ENCODE data around the gene DNAJC21.
"Not testable (repeated sequence)": the region's sequence is repeated elsewhere in the genome, so short reads cannot be mapped to it uniquely, and the experiment has no call there.

Gene DNAJC21

DNA sequence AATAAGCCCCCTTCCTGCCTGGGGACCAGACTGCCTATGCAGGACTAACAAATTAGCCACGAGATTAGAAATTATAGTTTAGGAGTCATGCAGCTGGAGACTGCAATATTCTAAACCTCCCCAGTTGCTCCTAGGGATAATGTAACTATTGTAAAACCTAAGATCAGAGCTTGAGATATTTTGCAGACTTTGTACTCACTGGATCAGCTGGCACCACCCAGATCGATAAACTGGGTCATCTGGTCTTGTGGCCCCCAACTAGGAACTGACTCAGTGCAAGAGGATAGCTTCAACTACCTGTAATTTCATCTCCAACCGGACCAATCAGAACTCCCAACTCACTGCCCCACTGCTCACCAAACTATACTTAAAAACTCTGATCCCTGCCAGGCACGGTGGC, 38.2 kb downstream of the DNAJC21 start:
- TF ChIP-seq, protein P1, sequence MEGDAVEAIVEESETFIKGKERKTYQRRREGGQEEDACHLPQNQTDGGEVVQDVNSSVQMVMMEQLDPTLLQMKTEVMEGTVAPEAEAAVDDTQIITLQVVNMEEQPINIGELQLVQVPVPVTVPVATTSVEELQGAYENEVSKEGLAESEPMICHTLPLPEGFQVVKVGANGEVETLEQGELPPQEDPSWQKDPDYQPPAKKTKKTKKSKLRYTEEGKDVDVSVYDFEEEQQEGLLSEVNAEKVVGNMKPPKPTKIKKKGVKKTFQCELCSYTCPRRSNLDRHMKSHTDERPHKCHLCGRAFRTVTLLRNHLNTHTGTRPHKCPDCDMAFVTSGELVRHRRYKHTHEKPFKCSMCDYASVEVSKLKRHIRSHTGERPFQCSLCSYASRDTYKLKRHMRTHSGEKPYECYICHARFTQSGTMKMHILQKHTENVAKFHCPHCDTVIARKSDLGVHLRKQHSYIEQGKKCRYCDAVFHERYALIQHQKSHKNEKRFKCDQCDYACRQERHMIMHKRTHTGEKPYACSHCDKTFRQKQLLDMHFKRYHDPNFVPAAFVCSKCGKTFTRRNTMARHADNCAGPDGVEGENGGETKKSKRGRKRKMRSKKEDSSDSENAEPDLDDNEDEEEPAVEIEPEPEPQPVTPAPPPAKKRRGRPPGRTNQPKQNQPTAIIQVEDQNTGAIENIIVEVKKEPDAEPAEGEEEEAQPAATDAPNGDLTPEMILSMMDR (IDR thresholded peaks at IDR 0.05), result no peak
- Histone ChIP-seq H3K4me1 (ENCODE audit: control insufficient read depth in 1 of 2, insufficient read depth in 1 of 2, low read depth in 1 of 2, low read length in 1 of 2) (no peaks in the 10 kb centered on the region), H3K27ac (no peak overlapping the region), H3K36me3 (no peaks in the 10 kb centered on the region), H3K4me3 (ENCODE audit: low read depth in 1 of 2, low read length in 1 of 2) (no peak overlapping the region), H3K27me3 (no peaks in the 10 kb centered on the region), H3K9me3 (no peaks in the 10 kb centered on the region)

DNA sequence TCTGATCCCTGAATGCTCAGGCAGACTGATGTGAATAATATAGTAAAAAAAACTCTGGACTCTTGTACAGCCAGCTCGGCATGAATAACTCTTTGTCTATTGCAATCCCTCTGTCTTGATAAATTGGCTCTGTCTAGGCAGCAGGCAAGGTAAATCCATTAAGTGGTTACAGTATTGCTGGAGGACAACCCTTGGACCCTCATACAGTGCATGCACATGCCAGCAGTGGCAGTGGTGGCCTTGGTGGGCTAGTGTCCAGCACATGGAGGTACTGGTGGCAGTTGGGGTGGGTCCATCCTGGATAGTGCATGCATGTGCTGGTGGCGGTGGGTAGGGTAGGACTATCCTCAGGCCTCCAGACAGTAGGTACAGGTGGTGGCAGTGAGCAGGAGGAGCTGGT, 38.9 kb downstream of the DNAJC21 start:
- TF ChIP-seq, protein P1 (IDR thresholded peaks at IDR 0.05), result no peak
- H3K4me1 ChIP-seq (ENCODE audit: control insufficient read depth in 1 of 2, insufficient read depth in 1 of 2, low read depth in 1 of 2, low read length in 1 of 2), result no peaks in the 10 kb centered on the region
- no peaks in the 10 kb centered on the region for H3K36me3 ChIP-seq
- H3K27ac ChIP-seq, result no peak overlapping the region
- no peaks in the 10 kb centered on the region for H3K27me3 ChIP-seq
- no peak overlapping the region for H3K4me3 ChIP-seq (ENCODE audit: low read depth in 1 of 2, low read length in 1 of 2)
- H3K9me3 ChIP-seq, result no peaks in the 10 kb centered on the region

DNA sequence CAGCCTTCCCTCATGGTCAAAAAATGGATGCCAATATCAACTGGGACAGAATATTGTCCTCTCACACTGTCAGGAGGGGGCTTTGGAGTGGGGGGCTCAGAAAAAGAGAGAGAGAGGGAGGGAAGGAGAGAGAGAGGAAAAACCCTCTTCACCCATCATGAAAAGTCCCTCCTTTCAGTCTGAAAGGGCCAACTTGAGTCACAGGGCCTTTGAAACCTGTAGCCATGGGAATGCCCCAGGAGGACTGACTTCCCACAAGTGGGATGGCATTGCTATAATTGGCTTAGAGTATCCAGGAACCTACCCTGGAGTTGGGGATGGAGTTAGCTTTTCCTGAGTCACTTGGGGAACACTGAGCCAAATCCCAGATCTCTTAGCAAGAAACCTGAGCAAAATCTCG, 41.2 kb downstream of the DNAJC21 start:
- TF ChIP-seq, protein P1 (IDR thresholded peaks at IDR 0.05), result no peak
- Histone ChIP-seq H3K4me3 (ENCODE audit: low read depth in 1 of 2, low read length in 1 of 2) (no peak overlapping the region), H3K27me3 (no peaks in the 10 kb centered on the region), H3K4me1 (ENCODE audit: control insufficient read depth in 1 of 2, insufficient read depth in 1 of 2, low read depth in 1 of 2, low read length in 1 of 2) (no peaks in the 10 kb centered on the region), H3K27ac (no peak overlapping the region), H3K36me3 (no peaks in the 10 kb centered on the region), H3K9me3 (no peaks in the 10 kb centered on the region)

DNA sequence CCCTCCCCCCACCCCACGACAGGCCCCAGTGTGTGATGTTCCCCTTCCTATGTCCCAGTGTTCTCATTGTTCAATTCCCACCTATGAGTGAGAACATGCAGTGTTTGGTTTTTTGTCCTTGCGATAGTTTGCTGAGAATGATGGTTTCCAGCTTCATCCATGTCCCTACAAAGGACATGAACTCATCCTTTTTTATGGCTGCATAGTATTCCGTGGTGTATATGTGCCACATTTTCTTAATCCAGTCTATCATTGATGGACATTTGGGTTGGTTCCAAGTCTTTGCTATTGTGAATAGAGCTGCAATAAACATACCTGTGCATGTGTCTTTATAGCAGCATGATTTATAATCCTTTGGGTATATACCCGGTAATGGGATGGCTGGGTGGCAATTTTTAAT, 42.3 kb downstream of the DNAJC21 start:
- not testable (repeated sequence) for H3K27me3 ChIP-seq; H3K4me1 ChIP-seq (ENCODE audit: control insufficient read depth in 1 of 2, insufficient read depth in 1 of 2, low read depth in 1 of 2, low read length in 1 of 2); H3K9me3 ChIP-seq; H3K36me3 ChIP-seq; H3K27ac ChIP-seq; H3K4me3 ChIP-seq (ENCODE audit: low read depth in 1 of 2, low read length in 1 of 2)

DNA sequence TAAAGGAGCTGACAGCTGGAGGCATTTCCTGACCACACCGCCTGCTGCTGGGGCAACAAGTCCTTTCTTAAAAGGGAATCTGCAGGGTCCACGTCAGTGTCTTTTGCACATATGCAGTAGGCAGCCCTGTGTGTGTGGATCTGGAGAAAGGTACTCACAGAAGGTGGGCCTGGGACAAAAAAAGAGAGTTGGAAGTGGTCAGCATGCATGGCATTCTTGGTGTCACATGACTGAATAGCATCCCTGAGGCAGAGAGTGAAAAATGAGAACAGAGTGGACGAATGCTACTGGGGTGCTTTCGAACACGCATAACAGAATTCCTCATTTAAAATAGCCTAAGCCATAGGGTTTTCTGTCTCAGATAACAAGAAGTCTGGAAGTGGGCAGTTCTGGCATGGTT, 47.0 kb downstream of the DNAJC21 start:
- no peak overlapping the region for H3K27ac ChIP-seq
- H3K4me1 ChIP-seq (ENCODE audit: control insufficient read depth in 1 of 2, insufficient read depth in 1 of 2, low read depth in 1 of 2, low read length in 1 of 2), result no peaks in the 10 kb centered on the region
- H3K27me3 ChIP-seq, result no peaks in the 10 kb centered on the region
- no peaks in the 10 kb centered on the region for H3K9me3 ChIP-seq
- no peak overlapping the region for H3K4me3 ChIP-seq (ENCODE audit: low read depth in 1 of 2, low read length in 1 of 2)
- TF ChIP-seq, protein P1 (IDR thresholded peaks at IDR 0.05), result no peak
- H3K36me3 ChIP-seq, result no peaks in the 10 kb centered on the region

DNA sequence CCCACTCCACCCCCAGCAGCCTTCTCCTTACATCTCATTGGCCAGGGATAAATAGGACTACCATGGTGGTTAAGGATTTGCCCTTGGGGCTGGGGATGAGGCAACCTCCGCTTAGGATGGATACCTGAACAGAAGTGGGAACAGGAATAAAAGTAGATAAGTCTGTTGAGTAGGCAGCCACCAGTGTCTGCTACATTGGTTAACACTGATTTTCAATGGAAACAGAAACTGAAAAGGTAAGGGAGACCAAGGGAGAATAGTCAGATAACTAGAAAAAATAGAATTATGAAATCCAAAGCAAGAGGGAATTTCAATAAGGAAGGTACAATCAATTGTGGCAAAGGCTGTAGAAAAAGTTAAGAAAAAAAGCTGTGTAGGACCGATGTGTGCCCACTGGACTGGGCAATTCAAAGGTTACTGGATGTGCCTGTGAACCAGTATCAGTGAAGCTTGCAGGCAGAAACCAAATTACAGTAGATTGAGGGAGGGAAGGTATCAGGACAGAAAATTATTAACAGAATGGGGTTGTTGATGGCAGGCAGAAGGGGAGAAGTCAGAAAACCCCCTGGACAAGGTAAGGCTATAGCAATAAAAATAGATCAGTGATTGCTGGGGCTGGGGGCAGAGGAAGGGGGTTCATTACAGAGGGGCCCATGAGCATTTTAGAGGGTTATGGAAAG, 48.7 kb downstream of the DNAJC21 start:
- no peak overlapping the region for H3K4me3 ChIP-seq (ENCODE audit: low read depth in 1 of 2, low read length in 1 of 2)
- H3K27me3 ChIP-seq, result no peaks in the 10 kb centered on the region
- no peak overlapping the region for H3K27ac ChIP-seq
- TF ChIP-seq, protein P1 (IDR thresholded peaks at IDR 0.05), result no peak
- H3K9me3 ChIP-seq, result no peaks in the 10 kb centered on the region
- H3K4me1 ChIP-seq (ENCODE audit: control insufficient read depth in 1 of 2, insufficient read depth in 1 of 2, low read depth in 1 of 2, low read length in 1 of 2), result no peaks in the 10 kb centered on the region
- no peaks in the 10 kb centered on the region for H3K36me3 ChIP-seq
